HT-29 (cell line): ENCODE results near the gene ADAM15. TPM values are rescaled to one million over a fixed set of nuclear protein-coding genes. Genes with fewer than 3 reads are reported as not detected.

Experiments used
- DNase-seq: peaks from one replicate; pipeline ENCODE4 v3.0.0-alpha.2; 2015; ENCODE audit warnings: low spot score
- total RNA-seq: library from RNA; depleted of rRNA; stranded (reverse); fragments of >200 nt; shearing (Covaris generic); gene quantifications from 2 replicates; pipeline ENCODE4 v1.2.3, GENCODE V29; 2014

ADAM15 gene
- total RNA-seq, 1 experiment from 2014 or later: 177 TPM

DNA sequence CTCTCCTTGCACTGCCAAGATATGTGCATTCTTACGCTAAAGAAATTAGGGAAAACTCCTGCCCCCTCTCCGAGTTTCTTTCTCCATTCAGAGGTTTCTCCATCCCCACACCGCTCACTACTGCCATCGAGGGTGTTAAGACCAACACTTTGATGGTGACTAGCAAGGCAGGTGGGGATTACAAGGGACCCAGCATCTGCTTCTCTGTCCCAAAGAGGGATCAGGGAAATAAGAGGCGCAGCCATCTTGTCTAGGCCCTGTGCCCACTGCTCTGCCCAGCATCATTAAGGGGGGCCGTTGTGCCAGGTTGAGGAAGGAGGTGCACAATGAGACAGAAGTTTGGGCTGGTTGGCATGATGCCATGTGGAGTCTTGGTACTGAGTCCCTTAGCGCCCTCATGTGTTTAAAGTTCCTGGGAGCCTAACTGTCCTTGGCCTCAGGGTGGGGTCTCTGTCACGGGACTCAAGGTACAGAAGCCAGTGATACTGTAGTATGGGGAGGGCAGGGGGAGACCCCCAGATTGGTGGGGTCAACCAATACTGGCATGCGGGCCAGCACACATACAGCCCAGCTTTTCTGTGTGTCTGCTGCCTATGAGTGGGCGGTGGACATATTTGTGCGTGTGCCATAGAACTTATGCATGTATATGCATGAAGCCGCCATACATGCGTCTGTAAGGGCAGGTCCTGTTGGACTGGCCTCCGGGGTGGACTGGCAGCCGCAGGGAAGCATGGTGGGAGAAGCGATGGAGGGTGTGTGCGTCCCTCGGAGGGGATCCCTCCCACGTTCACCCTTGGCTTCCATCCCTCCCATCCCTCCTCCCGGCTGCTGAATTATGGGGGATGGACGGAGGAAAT lies 33.0 kb downstream of the ADAM15 start:
- peak; percentile 62 for DNase-seq

DNA sequence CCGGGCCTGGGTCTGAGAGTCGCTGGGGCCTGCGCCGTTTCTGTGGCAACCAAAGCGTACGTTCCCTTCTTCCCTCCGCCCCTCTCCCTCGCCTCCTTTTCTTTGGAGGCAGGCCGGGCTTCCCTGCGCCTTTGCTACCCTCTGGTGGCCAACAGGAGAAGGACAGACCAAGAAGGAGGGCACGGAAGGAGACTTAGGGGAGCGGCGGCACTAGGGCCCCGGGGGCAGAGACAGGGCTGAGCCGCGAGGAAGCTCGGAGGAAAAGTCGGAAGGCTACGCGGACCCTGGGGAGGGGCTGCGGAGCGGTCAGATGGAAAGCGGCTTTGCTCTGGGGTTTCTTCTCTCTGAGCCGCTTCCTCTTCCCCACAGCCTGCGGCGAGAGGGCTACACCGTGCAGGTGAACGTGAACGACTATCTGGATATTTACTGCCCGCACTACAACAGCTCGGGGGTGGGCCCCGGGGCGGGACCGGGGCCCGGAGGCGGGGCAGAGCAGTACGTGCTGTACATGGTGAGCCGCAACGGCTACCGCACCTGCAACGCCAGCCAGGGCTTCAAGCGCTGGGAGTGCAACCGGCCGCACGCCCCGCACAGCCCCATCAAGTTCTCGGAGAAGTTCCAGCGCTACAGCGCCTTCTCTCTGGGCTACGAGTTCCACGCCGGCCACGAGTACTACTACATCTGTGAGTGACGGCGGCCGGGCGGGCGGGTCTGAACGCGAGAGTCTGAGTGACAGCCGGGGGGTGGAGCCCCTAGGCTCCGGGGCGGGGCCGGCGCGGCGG lies 33.8 kb downstream of the ADAM15 start:
- DNase-seq: peak; percentile 95

DNA sequence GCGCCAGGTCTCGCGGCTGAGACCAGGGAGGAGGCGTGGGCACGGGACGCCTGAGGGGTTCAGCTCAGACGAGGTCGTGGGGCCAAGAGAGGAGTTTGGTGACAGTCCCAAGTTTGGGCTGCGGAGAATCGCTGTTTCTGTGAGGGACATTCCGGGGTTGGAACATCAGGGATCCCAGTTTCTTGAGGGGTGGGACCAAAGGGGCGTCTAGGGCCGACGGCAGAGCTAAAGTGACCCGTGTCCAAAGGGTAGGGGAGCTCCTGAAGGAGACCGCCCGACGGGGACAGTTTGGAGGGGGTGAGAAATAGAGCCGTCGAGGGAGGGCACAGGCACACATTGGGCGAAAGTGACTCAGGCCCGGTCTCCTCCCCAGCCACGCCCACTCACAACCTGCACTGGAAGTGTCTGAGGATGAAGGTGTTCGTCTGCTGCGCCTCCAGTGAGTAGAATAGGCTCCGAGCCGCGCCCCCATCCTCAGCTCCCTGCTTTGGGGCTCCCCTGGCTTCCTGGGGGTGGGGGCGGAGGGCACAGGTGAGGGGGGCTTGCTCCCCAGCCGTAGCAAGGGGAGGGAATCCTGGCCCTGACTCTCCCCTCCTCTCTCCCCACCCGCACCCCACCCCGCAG lies 34.5 kb downstream of the ADAM15 start:
- DNase-seq: peak; percentile 61

DNA sequence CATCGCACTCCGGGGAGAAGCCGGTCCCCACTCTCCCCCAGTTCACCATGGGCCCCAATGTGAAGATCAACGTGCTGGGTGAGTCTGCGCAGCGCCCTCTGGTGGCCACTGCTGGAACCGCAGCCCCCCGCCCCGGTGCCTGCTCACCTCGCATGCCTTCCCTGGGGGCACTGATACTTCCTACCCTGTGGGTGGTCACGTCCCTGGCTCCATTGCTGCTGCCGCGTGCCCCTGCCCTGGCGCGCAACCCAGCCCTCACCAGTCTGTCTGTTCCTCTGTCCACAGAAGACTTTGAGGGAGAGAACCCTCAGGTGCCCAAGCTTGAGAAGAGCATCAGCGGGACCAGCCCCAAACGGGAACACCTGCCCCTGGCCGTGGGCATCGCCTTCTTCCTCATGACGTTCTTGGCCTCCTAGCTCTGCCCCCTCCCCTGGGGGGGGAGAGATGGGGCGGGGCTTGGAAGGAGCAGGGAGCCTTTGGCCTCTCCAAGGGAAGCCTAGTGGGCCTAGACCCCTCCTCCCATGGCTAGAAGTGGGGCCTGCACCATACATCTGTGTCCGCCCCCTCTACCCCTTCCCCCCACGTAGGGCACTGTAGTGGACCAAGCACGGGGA lies 35.1 kb downstream of the ADAM15 start:
- DNase-seq: peak; percentile 73

DNA sequence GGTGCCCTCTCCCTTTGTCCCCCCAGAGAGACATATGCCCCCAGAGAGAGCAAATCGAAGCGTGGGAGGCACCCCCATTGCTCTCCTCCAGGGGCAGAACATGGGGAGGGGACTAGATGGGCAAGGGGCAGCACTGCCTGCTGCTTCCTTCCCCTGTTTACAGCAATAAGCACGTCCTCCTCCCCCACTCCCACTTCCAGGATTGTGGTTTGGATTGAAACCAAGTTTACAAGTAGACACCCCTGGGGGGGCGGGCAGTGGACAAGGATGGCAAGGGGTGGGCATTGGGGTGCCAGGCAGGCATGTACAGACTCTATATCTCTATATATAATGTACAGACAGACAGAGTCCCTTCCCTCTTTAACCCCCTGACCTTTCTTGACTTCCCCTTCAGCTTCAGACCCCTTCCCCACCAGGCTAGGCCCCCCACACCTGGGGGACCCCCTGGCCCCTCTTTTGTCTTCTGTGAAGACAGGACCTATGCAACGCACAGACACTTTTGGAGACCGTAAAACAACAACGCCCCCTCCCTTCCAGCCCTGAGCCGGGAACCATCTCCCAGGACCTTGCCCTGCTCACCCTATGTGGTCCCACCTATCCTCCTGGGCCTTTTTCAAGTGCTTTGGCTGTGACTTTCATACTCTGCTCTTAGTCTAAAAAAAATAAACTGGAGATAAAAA lies 35.9 kb downstream of the ADAM15 start:
- no peak for DNase-seq

DNA sequence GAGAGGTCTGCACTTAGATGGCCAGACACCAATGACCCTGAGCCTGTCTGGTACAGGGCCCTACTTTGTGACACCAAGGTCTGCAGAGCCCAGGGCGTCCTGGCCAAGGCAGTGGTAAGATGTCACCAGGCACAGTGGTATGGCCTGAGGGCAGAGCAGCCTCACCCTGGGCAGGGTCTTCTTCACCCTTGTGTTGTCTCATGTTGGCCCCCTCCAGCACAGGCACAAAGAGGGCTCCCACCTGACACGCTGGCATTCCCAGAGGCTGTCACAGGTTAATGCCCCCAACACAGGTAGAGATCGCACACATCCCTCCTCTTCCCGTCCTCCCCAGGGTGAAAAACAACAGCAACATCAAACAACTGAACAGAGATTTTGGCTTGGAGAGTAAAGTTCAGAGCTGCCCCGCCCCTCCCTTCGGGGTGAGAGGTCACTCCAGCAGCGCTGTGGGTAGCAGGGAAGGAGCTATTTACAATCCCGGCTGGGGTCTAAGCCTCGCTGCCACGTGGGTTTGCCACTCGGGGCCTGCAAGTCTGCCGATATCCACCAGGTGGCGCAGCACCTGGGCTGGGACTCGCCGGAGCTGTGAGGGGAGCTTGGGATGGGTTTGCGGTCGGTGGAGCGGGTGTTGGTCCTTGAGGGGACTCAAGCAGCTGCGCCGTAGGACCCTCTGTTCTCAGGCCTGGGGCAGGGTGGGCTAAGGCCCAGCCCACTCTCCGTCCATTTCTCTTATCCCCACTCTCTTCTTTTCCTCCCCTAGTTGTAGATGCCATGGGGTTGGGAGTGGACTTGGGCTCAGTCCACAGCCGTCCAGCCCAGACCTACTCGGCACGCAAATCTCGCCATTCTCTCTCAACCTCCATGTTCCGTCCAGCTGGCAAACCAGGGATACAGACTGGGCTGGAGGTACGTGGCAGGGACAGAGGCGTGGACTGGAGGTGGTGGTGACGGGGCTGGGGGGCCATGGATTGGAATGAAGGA lies 40.2 kb downstream of the ADAM15 start:
- peak; percentile 85 for DNase-seq

DNA sequence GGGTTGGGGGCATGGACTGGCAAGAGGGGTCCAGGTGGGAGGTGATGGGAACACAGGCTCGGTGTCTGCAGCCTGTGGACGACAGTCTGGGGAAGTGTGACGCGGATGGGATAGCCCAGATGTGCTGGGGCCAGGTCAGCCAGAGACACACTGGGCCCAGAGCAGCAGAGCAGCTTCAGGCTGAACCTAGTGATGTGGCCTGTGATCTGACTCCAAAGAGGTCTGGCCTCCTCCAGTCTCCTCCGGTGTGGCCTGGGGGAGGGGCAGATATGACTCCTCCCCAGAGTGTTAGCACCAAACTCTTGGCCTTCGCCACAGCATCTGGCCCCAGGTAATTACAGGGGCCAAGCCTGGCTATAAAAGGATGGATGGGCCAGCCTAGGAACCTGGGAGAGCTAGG lies 41.0 kb downstream of the ADAM15 start:
- DNase-seq: no peak

DNA sequence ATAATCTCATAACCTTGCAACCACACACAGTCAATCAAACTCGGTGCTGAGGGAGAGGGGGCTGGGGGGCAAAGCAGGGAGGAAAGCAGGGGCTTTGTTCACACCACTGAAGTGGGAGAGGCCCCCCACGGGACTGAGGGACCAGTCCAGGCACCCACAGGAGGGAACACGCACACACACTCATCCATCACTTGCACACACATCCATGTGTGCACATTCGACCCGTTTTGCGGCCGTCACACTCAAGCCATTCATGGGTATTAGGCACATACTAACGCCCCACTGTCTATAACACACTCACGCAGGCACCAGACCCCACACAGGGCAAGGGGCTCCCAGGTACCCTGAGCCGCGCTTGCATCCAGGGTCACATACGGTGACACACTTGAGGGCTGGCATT lies 41.5 kb downstream of the ADAM15 start:
- no peak for DNase-seq

DNA sequence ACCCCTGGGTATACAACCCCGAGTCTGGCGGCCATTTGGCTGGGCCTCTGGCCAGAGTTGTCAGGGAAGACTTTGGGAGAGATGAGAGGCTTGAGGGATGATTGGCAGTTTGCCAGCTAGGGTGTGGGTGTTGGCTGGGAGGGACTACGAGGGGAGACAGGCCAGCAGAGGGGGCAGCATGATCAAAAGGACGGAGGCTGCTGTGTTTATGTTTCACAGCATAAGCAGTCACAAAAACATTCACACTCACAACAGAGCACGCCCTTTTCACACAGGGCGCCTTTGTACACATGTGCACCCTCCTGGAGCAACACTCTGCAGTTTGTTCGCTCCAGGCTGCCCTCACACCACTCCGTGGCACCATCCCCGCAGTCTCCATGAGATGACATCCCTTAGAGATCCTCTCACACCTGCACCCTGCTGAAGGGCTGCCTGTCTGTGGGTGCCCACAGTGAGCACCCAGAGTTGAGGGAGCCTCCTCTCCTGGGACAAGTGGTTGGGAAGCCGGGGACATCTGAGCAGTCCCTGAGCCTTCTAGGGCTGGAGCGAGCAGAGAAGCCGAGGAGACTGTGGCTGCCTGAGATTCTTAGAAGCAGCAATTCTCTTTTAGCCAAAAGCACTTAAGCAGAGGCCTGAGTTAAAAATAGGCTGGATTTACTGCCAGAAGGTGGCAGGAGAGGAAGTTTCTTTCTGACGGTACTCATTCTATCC lies 43.0 kb downstream of the ADAM15 start:
- peak; percentile 57 for DNase-seq

DNA sequence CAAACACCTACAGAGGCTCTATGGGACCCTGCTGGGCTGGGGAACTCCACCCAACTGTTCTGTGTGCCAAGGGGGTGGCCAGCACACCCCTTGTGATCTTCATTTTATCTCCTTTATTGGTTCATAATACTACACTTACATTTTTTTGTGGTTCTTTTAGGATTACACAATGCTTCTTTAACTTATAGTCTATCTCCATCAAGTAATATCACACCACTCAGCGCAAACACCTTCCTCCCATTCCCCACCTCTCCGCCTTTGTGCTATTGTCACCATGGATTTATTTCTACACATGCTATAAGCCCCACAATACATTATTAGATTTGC lies 43.5 kb downstream of the ADAM15 start:
- DNase-seq: no peak

DNA sequence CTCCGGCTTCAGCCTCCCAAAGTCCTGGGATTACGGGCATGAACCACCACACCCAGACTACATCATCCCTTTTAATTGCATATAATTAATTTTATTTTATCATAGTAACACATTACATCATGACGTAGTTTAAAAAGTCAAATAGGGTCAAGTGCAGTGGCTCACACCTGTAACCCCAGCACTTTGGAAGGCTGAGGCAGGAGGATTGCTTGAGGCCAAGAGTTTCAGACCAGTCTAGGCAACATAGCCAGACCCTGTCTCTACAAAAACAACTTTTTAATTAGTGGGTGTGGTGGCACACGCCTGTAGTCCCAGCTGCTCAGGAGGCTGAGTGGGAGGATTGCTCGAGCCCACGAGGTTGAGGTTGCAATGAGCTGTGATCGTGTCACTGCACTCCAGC lies 48.2 kb downstream of the ADAM15 start:
- DNase-seq: no peak

DNA sequence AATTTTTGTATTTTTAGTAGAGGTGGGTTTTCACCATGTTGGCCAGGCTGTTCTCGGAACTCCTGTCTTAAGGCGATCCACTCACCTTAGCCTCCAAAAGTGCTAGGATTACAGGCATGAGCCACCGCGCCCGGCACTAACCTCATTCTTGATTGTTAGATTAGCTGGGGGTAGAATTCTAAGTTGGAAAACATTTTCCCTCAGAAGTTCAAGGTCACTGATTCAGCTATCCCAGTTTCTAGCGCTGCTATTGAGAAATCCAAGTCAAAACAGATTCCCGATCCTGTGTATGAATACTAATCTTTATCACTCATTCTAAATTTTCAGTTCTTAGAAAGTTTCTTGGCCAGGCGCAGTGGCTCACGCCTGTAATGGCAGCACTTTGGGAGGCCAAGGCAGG lies 52.2 kb downstream of the ADAM15 start:
- DNase-seq: no peak

DNA sequence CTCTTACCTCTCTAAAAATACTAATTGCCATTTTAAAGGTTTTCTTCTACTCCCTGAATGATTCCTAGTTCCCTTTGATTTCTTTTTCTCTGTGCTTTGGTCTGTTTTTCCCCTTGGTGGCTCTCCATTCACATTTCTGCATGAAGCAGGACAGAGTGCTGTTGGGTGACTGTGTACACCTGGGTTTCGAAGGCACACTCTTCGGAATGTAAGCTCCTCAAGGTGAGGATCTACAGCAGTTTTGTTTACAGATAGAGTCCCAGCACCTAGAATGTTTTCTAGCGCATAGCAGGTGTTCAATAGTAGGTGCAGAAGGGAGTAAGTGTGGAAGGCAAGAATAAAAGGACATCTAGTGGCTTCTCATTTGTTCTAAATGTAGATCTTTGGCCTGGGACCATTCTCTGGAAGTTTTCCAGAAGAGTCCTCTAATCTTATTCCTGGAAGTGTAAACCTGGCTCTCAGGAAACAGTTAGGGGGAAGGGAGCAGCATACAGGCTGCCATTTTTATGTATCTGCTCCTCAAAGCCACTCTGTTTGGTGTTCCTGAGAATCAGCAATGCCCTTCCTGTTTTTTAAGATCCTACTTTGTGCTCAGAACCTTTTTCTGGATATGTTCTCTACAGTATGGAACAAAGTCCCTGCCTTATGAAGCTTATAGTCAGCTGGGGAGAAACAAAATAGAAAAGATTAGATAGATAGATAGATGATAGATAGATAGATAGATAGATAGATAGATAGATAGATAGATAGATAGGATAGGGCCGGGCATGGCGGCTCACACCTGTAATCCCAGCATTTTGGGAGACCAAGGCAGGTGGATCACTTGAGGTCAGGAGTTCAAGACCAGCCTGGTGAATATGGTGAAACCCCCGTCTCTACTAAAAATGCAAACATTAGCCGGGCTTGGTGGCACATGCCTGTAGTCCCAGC lies 53.8 kb downstream of the ADAM15 start:
- no peak for DNase-seq

DNA sequence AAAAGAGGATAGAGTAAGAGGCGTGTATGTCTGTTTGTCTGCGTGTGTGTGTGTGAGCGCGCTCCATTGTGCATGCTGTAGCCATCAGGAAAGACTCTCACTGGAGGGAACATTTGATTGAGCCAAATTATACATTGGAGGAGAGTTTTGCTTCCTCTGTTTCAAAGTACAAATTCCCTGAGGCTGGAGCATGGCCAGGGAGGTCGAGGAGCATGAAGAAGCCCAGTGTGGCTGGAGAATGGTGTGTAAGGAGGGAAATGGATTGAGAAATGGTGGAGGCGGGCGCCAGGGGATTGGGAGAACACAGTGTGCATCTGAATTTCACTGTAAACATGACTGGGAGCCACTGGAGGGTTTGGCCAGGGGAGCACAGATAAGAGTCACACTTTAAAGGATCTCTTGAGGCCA lies 54.5 kb downstream of the ADAM15 start:
- no peak for DNase-seq

DNA sequence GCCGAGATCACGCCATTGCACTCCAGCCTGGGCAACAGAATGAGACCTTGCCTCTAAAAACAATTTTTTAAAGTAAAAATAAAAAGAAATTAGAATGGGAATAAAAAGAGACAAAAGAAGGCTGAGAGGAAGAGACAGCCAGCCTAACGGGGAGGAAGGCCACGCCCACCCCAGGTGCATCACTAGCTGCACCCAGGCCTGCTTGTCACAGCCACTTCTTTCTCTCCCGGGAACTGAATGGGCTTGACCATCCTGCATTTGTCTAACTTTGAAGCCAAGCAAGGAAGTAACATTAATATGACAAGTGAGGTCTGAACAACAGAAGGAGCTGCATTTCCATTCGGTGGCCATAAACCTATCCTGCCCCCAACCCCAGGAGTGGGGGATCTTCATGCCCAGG lies 55.7 kb downstream of the ADAM15 start:
- no peak for DNase-seq

DNA sequence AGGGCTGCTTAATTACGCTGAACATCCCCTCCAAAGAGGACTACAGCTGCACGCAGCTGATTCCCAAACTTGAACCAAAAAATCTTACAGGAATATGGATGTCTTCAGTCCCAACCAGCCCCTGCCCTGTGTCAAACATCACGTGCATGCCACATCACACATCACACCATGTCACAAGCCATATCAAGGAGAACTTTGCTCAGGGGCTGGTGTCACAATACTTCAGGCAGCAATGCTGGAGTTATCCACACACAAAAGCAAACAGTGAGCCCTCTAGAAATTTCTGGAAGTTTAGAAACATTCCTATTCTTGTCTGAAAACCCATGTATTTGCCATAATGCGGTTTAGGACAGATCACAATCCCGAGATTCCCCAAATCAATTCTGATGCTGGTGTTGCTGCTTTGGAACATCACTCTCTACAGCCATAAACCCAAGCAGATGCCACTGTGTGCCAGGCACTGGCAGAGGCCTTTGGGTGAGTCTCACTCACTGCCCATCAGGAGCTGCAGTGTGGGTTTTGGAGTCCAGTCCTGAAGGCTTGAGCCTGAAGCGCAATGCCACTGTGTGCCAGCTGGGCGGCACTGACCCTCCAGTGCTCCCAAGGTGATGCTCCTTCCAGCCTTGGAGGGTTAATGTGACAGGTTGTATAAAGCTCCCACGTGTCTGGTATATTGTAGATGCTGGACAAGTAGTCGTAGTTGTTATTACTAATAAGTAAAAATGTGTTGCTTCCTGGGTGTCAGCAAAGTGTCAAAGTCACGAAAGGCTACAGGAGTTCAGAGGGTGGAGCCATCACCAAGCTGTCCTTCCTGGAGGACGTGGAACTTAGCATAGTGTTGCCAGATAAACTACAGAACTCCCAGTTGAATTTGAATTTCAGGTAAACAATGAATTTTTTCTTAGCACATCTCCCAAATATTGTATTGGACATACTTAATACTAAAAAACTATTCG lies 56.5 kb downstream of the ADAM15 start:
- DNase-seq: peak; percentile 44

DNA sequence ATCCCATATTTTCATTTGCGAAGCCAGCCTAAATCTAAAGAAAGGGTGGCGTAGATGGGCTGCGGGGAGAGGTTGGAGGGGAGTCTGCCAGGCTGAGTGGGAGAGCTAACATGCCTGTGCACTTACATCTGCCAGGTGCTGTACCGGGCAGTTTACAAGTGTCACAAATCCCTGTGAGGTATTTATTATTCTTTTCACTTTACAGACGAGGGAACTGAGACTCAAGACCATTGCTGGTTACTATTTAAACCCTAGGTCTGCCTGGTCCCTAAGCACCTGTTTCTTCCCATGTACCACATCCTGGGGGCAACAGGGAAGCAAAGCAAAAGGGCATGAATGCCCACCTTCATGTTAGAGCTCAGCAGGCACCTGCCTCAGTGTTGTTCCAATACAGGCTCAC lies 57.2 kb downstream of the ADAM15 start:
- DNase-seq: no peak
